ENCODE measurements around the gene TTPAL.

The TTPAL gene

GRCh38 chr20:44475694-44476560 is at the start of gene TTPAL:
TSS of gene TTPAL (plus strand) at chr20:44475874. CDS start at chr20:44480000, 4,126 bp downstream.
- peak; percentile 67 to 76 for DNase-seq (ENCODE audit: low read depth in 2 of 2, low spot score in 1 of 2)

- no peak for DNase-seq (ENCODE audit: low read depth in 2 of 2, low spot score in 1 of 2)
These were observed 49.8 kb upstream of the TTPAL start for GRCh38 chr20:44425923-44426322.

GRCh38 chr20:44426879-44427790 is 48.5 kb upstream of the TTPAL start:
- DNase-seq (ENCODE audit: low read depth in 2 of 2, low spot score in 1 of 2), result no peak

- no peak for DNase-seq (ENCODE audit: low read depth in 2 of 2, low spot score in 1 of 2)
These were observed 47.9 kb upstream of the TTPAL start for GRCh38 chr20:44427804-44428173.

GRCh38 chr20:44428174-44429016 is 47.3 kb upstream of the TTPAL start:
- no peak for DNase-seq (ENCODE audit: low read depth in 2 of 2, low spot score in 1 of 2)

GRCh38 chr20:44429017-44429339 is 46.7 kb upstream of the TTPAL start:
- no peak for DNase-seq (ENCODE audit: low read depth in 2 of 2, low spot score in 1 of 2)

- DNase-seq (ENCODE audit: low read depth in 2 of 2, low spot score in 1 of 2), result no peak
These were observed 46.0 kb upstream of the TTPAL start for GRCh38 chr20:44429419-44430269.

GRCh38 chr20:44430270-44431065 is 45.2 kb upstream of the TTPAL start:
- DNase-seq (ENCODE audit: low read depth in 2 of 2, low spot score in 1 of 2), result no peak

- DNase-seq (ENCODE audit: low read depth in 2 of 2, low spot score in 1 of 2), result no peak
These were observed 44.6 kb upstream of the TTPAL start for GRCh38 chr20:44431118-44431501.

GRCh38 chr20:44431502-44432234 is 44.0 kb upstream of the TTPAL start:
- no peak for DNase-seq (ENCODE audit: low read depth in 2 of 2, low spot score in 1 of 2)

- DNase-seq (ENCODE audit: low read depth in 2 of 2, low spot score in 1 of 2), result no peak
These were observed 42.8 kb upstream of the TTPAL start for GRCh38 chr20:44432618-44433577.

- DNase-seq (ENCODE audit: low read depth in 2 of 2, low spot score in 1 of 2), result no peak
These were observed 41.7 kb upstream of the TTPAL start for GRCh38 chr20:44433751-44434538.

- no peak for DNase-seq (ENCODE audit: low read depth in 2 of 2, low spot score in 1 of 2)
These were observed 39.9 kb upstream of the TTPAL start for GRCh38 chr20:44435630-44436335.

- DNase-seq (ENCODE audit: low read depth in 2 of 2, low spot score in 1 of 2), result no peak
These were observed 39.3 kb upstream of the TTPAL start for GRCh38 chr20:44436393-44436792.

- no peak for DNase-seq (ENCODE audit: low read depth in 2 of 2, low spot score in 1 of 2)
These were observed 38.2 kb upstream of the TTPAL start for GRCh38 chr20:44437497-44437896.

- no peak for DNase-seq (ENCODE audit: low read depth in 2 of 2, low spot score in 1 of 2)
These were observed 36.9 kb upstream of the TTPAL start for GRCh38 chr20:44438782-44439181.

Data from stimulated activated CD8-positive, alpha-beta memory T cell treated with anti-CD3 and anti-CD28 coated beads, Interleukin-4, amount 100 ng/mL, for 1 hour (primary cell).